Astrocyte (in vitro differentiated cells and primary cell): ENCODE measurements around the gene CCT5. TPM values are rescaled to one million over a fixed set of nuclear protein-coding genes. Genes with fewer than 3 reads are reported as not detected.

Experiments used
- DNase-seq: peaks from one replicate; pipeline ENCODE4 v3.0.0-alpha.2; 2010; ENCODE audit warnings: low read depth
- FAIRE-seq: peaks from 2 replicates; lab custom pipeline; 2011; peaks lifted over from hg19 to GRCh38; lab: Jason Lieb, UNC
- H2AFZ ChIP-seq: 2 replicates; pipeline ENCODE4 v1.6.0; 2012; ENCODE audit warnings: low read depth, low read length, inconsistent platforms
- H3K27ac ChIP-seq: 2 replicates; pipeline ENCODE4 v1.5.1; 2011; ENCODE audit warnings: low read depth, low read length, inconsistent platforms
- H3K27me3 ChIP-seq: 2 replicates; pipeline ENCODE4 v1.6.0; 2011; ENCODE audit warnings: low read length, inconsistent platforms; ENCODE audit not compliant: insufficient read depth
- H3K36me3 ChIP-seq: 2 replicates; pipeline ENCODE4 v1.5.1; 2011; ENCODE audit warnings: low read length, inconsistent platforms; ENCODE audit not compliant: insufficient read depth
- H3K4me1 ChIP-seq: 2 replicates; pipeline ENCODE4 v1.5.1; 2011; ENCODE audit warnings: low read length, inconsistent platforms; ENCODE audit not compliant: insufficient read depth
- H3K4me2 ChIP-seq: 2 replicates; pipeline ENCODE4 v1.6.0; 2012; ENCODE audit warnings: low read length, inconsistent platforms
- H3K4me3 ChIP-seq: 2 replicates; pipeline ENCODE4 v1.5.1; 2011; ENCODE audit warnings: low read depth, mild to moderate bottlenecking, low read length, inconsistent platforms; ENCODE audit not compliant: insufficient read depth
- H3K79me2 ChIP-seq: 2 replicates; pipeline ENCODE4 v1.6.0; 2012; ENCODE audit warnings: mild to moderate bottlenecking, low read length, inconsistent platforms; ENCODE audit not compliant: insufficient read depth
- H3K9ac ChIP-seq: 2 replicates; pipeline ENCODE4 v1.6.0; 2012; ENCODE audit warnings: mild to moderate bottlenecking, low read length, inconsistent platforms
- H3K9me3 ChIP-seq: 2 replicates; pipeline ENCODE4 v1.5.1; 2012; ENCODE audit warnings: low read depth, mild to moderate bottlenecking, low read length, inconsistent platforms; ENCODE audit not compliant: insufficient read depth
- H4K20me1 ChIP-seq: 2 replicates; pipeline ENCODE4 v1.6.0; 2012; ENCODE audit warnings: low read length, inconsistent platforms; ENCODE audit not compliant: insufficient read depth
- H3K27ac Mint-ChIP-seq: one replicate; pipeline ENCODE4 v1.8.0; 2021; ENCODE audit warnings: mild to moderate bottlenecking, mixed read lengths; ENCODE audit not compliant: unreplicated experiment
- H3K27me3 Mint-ChIP-seq: one replicate; pipeline ENCODE4 v1.8.0; 2021; ENCODE audit warnings: low read depth, mixed read lengths; ENCODE audit not compliant: unreplicated experiment
- H3K36me3 Mint-ChIP-seq: one replicate; pipeline ENCODE4 v1.8.0; 2021; ENCODE audit warnings: low read depth, mixed read lengths; ENCODE audit not compliant: unreplicated experiment
- H3K4me1 Mint-ChIP-seq: one replicate; pipeline ENCODE4 v1.8.0; 2021; ENCODE audit warnings: low read depth, mixed read lengths; ENCODE audit not compliant: unreplicated experiment
- H3K4me3 Mint-ChIP-seq: one replicate; pipeline ENCODE4 v1.8.0; 2021; ENCODE audit warnings: mild to moderate bottlenecking, moderate library complexity, mixed read lengths; ENCODE audit not compliant: unreplicated experiment
- H3K9me3 Mint-ChIP-seq: one replicate; pipeline ENCODE4 v1.8.0; 2021; ENCODE audit warnings: mild to moderate bottlenecking, mixed read lengths; ENCODE audit not compliant: unreplicated experiment
- EZH2 ChIP-seq: IDR thresholded peaks from 2 replicates; pipeline ENCODE4 v1.6.1; 2012; ENCODE audit warnings: mild to moderate bottlenecking, low read length, inconsistent platforms; ENCODE audit not compliant: insufficient read depth
- total RNA-seq: library from RNA; stranded (reverse); gene quantifications from 2 replicates; pipeline ENCODE4 v1.2.1, GENCODE V29; 2021
- TF ChIP-seq, protein P1 (sequence below): IDR thresholded peaks from 2 replicates; pipeline ENCODE4 v1.5.1; 2011; ENCODE audit warnings: low read depth, mild to moderate bottlenecking, inconsistent platforms, low read length, moderate library complexity; ENCODE audit not compliant: insufficient read depth

Gene CCT5
- total RNA-seq, 1 donor from 2014 or later = 276 TPM

GRCh38 chr5:10202089-10202910 lies 47.8 kb upstream of the CCT5 start:
- Histone ChIP-seq H3K9me3 (peaks cover 8% of the 10 kb centered on the region), H3K79me2 (no peaks in the 10 kb centered on the region), H3K4me1 (no peaks in the 10 kb centered on the region), H3K4me3 (no peak overlapping the region), H4K20me1 (no peaks in the 10 kb centered on the region), H3K4me2 (no peak overlapping the region), H2AFZ (no peak overlapping the region), H3K27ac (no peak overlapping the region), H3K9ac (no peak overlapping the region), H3K27me3 (no peaks in the 10 kb centered on the region), H3K36me3 (no peaks in the 10 kb centered on the region)
- H3K4me1 Mint-ChIP-seq = no peaks in the 10 kb centered on the region
- H3K27ac Mint-ChIP-seq = no peak overlapping the region
- no peak overlapping the region for H3K4me3 Mint-ChIP-seq
- H3K27me3 Mint-ChIP-seq = no peaks in the 10 kb centered on the region
- H3K36me3 Mint-ChIP-seq = no peaks in the 10 kb centered on the region
- no peak for FAIRE-seq
- TF ChIP-seq, protein P1, sequence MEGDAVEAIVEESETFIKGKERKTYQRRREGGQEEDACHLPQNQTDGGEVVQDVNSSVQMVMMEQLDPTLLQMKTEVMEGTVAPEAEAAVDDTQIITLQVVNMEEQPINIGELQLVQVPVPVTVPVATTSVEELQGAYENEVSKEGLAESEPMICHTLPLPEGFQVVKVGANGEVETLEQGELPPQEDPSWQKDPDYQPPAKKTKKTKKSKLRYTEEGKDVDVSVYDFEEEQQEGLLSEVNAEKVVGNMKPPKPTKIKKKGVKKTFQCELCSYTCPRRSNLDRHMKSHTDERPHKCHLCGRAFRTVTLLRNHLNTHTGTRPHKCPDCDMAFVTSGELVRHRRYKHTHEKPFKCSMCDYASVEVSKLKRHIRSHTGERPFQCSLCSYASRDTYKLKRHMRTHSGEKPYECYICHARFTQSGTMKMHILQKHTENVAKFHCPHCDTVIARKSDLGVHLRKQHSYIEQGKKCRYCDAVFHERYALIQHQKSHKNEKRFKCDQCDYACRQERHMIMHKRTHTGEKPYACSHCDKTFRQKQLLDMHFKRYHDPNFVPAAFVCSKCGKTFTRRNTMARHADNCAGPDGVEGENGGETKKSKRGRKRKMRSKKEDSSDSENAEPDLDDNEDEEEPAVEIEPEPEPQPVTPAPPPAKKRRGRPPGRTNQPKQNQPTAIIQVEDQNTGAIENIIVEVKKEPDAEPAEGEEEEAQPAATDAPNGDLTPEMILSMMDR = no peak
- no peak for TF ChIP-seq EZH2
- DNase-seq = no peak
- peaks cover 13% of the 10 kb centered on the region for H3K9me3 Mint-ChIP-seq

DNA sequence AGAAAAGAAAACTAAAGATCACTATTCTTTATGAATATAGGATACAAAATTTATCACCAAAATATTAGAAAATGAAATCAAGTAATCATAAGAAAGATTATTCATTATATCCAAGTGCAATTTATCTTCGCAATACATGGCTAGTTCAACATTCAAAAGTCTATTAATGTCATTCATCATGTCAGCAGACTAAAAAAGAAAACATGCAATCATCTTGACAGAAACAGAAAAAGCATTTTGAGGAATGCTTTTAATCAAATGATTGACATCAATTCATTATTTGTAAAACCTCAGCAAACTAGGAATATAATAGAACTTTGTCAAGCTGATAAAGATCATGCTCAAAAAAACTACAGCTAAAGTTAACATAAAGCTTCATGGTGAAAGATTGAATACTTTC lies 41.1 kb upstream of the CCT5 start:
- no peaks in the 10 kb centered on the region for H3K9me3 ChIP-seq
- H3K36me3 ChIP-seq = no peaks in the 10 kb centered on the region
- no peak overlapping the region for H3K9ac ChIP-seq
- no peaks in the 10 kb centered on the region for H3K79me2 ChIP-seq
- Mint-ChIP-seq H3K9me3 (no peaks in the 10 kb centered on the region), H3K4me3 (no peak overlapping the region), H3K36me3 (no peaks in the 10 kb centered on the region), H3K4me1 (no peaks in the 10 kb centered on the region), H3K27ac (no peak overlapping the region), H3K27me3 (no peaks in the 10 kb centered on the region)
- DNase-seq (no peak), FAIRE-seq (no peak)
- no peak overlapping the region for H2AFZ ChIP-seq
- H3K4me2 ChIP-seq = no peak overlapping the region
- H3K27ac ChIP-seq = no peak overlapping the region
- no peak overlapping the region for H3K4me3 ChIP-seq
- H3K4me1 ChIP-seq = peaks cover 2% of the 10 kb centered on the region
- H4K20me1 ChIP-seq = no peaks in the 10 kb centered on the region
- H3K27me3 ChIP-seq = no peaks in the 10 kb centered on the region
- no peak for TF ChIP-seq EZH2
- TF ChIP-seq, protein P1 = no peak

GRCh38 chr5:10213316-10213715 lies 36.8 kb upstream of the CCT5 start:
- no peak overlapping the region for H3K4me3 ChIP-seq
- H2AFZ ChIP-seq = no peak overlapping the region
- no peaks in the 10 kb centered on the region for H3K9me3 ChIP-seq
- no peak overlapping the region for H3K4me2 ChIP-seq
- peaks cover 5% of the 10 kb centered on the region for H3K4me1 ChIP-seq
- H3K36me3 ChIP-seq = no peaks in the 10 kb centered on the region
- no peak overlapping the region for H3K27ac ChIP-seq
- H3K4me1 Mint-ChIP-seq = no peaks in the 10 kb centered on the region
- no peaks in the 10 kb centered on the region for H3K36me3 Mint-ChIP-seq
- no peak overlapping the region for H3K9ac ChIP-seq
- no peaks in the 10 kb centered on the region for H4K20me1 ChIP-seq
- no peak for TF ChIP-seq EZH2
- TF ChIP-seq, protein P1 = no peak
- H3K27ac Mint-ChIP-seq = no peak overlapping the region
- DNase-seq = no peak
- H3K79me2 ChIP-seq = no peaks in the 10 kb centered on the region
- FAIRE-seq = no peak
- no peak overlapping the region for H3K4me3 Mint-ChIP-seq
- H3K27me3 ChIP-seq = no peaks in the 10 kb centered on the region
- H3K9me3 Mint-ChIP-seq = no peaks in the 10 kb centered on the region
- no peaks in the 10 kb centered on the region for H3K27me3 Mint-ChIP-seq
